Tibial nerve (tissue), 4 donors: Measurements from ENCODE around the gene LRRC4B. TPM values are rescaled to one million over a fixed set of nuclear protein-coding genes. Genes with fewer than 3 reads are reported as not detected.

Experiments
- DNase-seq, 2 donors: peaks; one replicate each; pipeline ENCODE4 v3.0.0-alpha.2; 2019; ENCODE audit warnings: low spot score in 2 of 2
- H3K27ac ChIP-seq, 4 donors: fragments of 200-600 bp; sonication (generic) in 3 of 4; one replicate each; pipeline ENCODE4 v1.5.1; 2017 to 2019; ENCODE audit warnings: mild to moderate bottlenecking in 1 of 4
- H3K27me3 ChIP-seq, 2 donors: fragments of 200-600 bp; sonication (generic) in 1 of 2; one replicate each; pipeline versions ENCODE4 v1.5.1 to v1.6.0; 2017 to 2019
- H3K36me3 ChIP-seq, 3 donors: fragments of 200-600 bp; sonication (generic); one replicate each; pipeline ENCODE4 v1.5.1; 2018 to 2019
- H3K4me1 ChIP-seq, 4 donors: fragments of 200-600 bp; sonication (generic) in 3 of 4; one replicate each; pipeline ENCODE4 v1.5.1; 2017 to 2019
- H3K4me3 ChIP-seq, 4 donors: fragments of 200-600 bp; sonication (generic) in 3 of 4; one replicate each; pipeline ENCODE4 v1.5.1; 2017 to 2019; ENCODE audit warnings: mild to moderate bottlenecking in 1 of 4, moderate library complexity in 1 of 4
- H3K9me3 ChIP-seq, 4 donors: fragments of 200-600 bp; sonication (generic) in 3 of 4; one replicate each; pipeline ENCODE4 v1.5.1; 2017 to 2019
- CTCF ChIP-seq, 5 experiments: fragments of 200-600 bp in 3 of 5; fragments of 450-650 bp in 2 of 5; sonication (generic) in 3 of 5; IDR thresholded peaks; one replicate each; pipeline ENCODE4 v1.5.1; 2016 to 2019; ENCODE audit warnings: antibody characterized with exemption in 5 of 5, mild to moderate bottlenecking in 3 of 5, moderate library complexity in 2 of 5
- EP300 ChIP-seq, 2 donors: sonication (generic); formaldehyde crosslinking; IDR thresholded peaks; one replicate each; pipeline ENCODE4 v1.6.1; 2017; ENCODE audit warnings: antibody characterized with exemption in 2 of 2, mild to moderate bottlenecking in 1 of 2
- POLR2A ChIP-seq, 2 donors: fragments of 450-650 bp; IDR thresholded peaks; one replicate each; pipeline ENCODE4 v1.6.1; 2017; ENCODE audit warnings: antibody characterized with exemption in 2 of 2, mild to moderate bottlenecking in 2 of 2, moderate library complexity in 2 of 2
- WGBS, 2 donors: methylation state at CpG; one replicate each; pipeline ENCODE4 v1.1.5; 2018; 5-methylcytosine and 5-hydroxymethylcytosine counted together
- total RNA-seq, 4 donors: library from RNA; depleted of rRNA; stranded (reverse); fragments of >200 nt; gene quantifications; one replicate each; pipeline ENCODE4 v1.1.0, GENCODE V29; 2016

LRRC4B gene
- total RNA-seq, 4 donors from 2014 or later = 1.0 to 3.7 (median 2.8) TPM

- Histone ChIP-seq H3K27ac (no peak overlapping the region), H3K4me3 (peak overlapping the region in 3 of 4 donors; percentile 15 to 47 (median 34)), H3K27me3 (peaks cover 0 to 85% of the 10 kb centered on the region in 2 donors), H3K36me3 (no peaks in the 10 kb centered on the region), H3K9me3 (no peaks in the 10 kb centered on the region), H3K4me1 (peaks cover 0 to 27% (median 3%) of the 10 kb centered on the region in 4 donors)
- no peak for TF ChIP-seq CTCF (IDR thresholded peaks at IDR 0.05)
- no peak for TF ChIP-seq EP300 (IDR thresholded peaks at IDR 0.05)
- no peak for TF ChIP-seq POLR2A (IDR thresholded peaks at IDR 0.05)
- 28 to 30% methylated on average over 28 of the region's 28 CpGs for WGBS, 2 donors
- no peak for DNase-seq
These were observed 12.6 kb downstream of the LRRC4B start for GRCh38 chr19:50555450-50556281.

- Histone ChIP-seq H3K27me3 (peaks cover 0 to 82% of the 10 kb centered on the region in 2 donors), H3K27ac (no peak overlapping the region), H3K36me3 (no peaks in the 10 kb centered on the region), H3K4me1 (peaks cover 0 to 27% (median 3%) of the 10 kb centered on the region in 4 donors), H3K4me3 (no peak overlapping the region), H3K9me3 (no peaks in the 10 kb centered on the region)
- no peak for DNase-seq
- 67 to 76% methylated on average over 7 to 11 of the region's 12 CpGs for WGBS, 2 donors
- TF ChIP-seq POLR2A (IDR thresholded peaks at IDR 0.05) (no peak), CTCF (IDR thresholded peaks at IDR 0.05) (no peak), EP300 (IDR thresholded peaks at IDR 0.05) (no peak)
These were observed 13.2 kb downstream of the LRRC4B start for GRCh38 chr19:50555033-50555432.

- Histone ChIP-seq H3K27me3 (peaks cover 0 to 89% of the 10 kb centered on the region in 2 donors), H3K36me3 (no peaks in the 10 kb centered on the region)
These were observed 14.0 kb downstream of the LRRC4B start for GRCh38 chr19:50554212-50554611.

GRCh38 chr19:50553134-50553703 lies 15.0 kb downstream of the LRRC4B start:
- Histone ChIP-seq H3K9me3 (no peaks in the 10 kb centered on the region), H3K36me3 (no peaks in the 10 kb centered on the region), H3K27ac (no peak overlapping the region), H3K4me1 (peaks cover 0 to 27% (median 3%) of the 10 kb centered on the region in 4 donors), H3K4me3 (no peak overlapping the region), H3K27me3 (peaks cover 0 to 92% of the 10 kb centered on the region in 2 donors)
- no peak for TF ChIP-seq CTCF (IDR thresholded peaks at IDR 0.05)
- TF ChIP-seq EP300 (IDR thresholded peaks at IDR 0.05) = no peak
- TF ChIP-seq POLR2A (IDR thresholded peaks at IDR 0.05) = no peak
- no peak for DNase-seq
- WGBS, 2 donors = 76 to 82% methylated on average over 19 of the region's 19 CpGs

More at GRCh38 chr19:50554212-50554611, 14.0 kb downstream of the LRRC4B start:
- DNase-seq = no peak
- H3K27ac ChIP-seq = no peak overlapping the region
- H3K4me1 ChIP-seq = peaks cover 0 to 27% (median 3%) of the 10 kb centered on the region in 4 donors
- H3K9me3 ChIP-seq = no peaks in the 10 kb centered on the region
- WGBS, 2 donors = 88 to 93% methylated on average over 8 to 10 of the region's 10 CpGs
- no peak for TF ChIP-seq CTCF (IDR thresholded peaks at IDR 0.05)
- no peak for TF ChIP-seq POLR2A (IDR thresholded peaks at IDR 0.05)
- no peak for TF ChIP-seq EP300 (IDR thresholded peaks at IDR 0.05)
- no peak overlapping the region for H3K4me3 ChIP-seq

GRCh38 chr19:50552540-50552939 lies 15.7 kb downstream of the LRRC4B start:
- no peak overlapping the region for H3K27ac ChIP-seq
- H3K36me3 ChIP-seq = no peaks in the 10 kb centered on the region
- peaks cover 0 to 95% of the 10 kb centered on the region in 2 donors for H3K27me3 ChIP-seq
- peaks cover 0 to 27% (median 3%) of the 10 kb centered on the region in 4 donors for H3K4me1 ChIP-seq
- 79 to 83% methylated on average over 15 of the region's 15 CpGs for WGBS, 2 donors
- no peaks in the 10 kb centered on the region for H3K9me3 ChIP-seq
- TF ChIP-seq CTCF (IDR thresholded peaks at IDR 0.05) (no peak), EP300 (IDR thresholded peaks at IDR 0.05) (no peak), POLR2A (IDR thresholded peaks at IDR 0.05) (no peak)
- no peak for DNase-seq
- no peak overlapping the region for H3K4me3 ChIP-seq
